Inflammatory macrophage treated with lipopolysaccharide for 4 hours (primary cell): Measurements from ENCODE around the gene SENP8.
"Not testable (repeated sequence)": the region's sequence is repeated elsewhere in the genome, so short reads cannot be mapped to it uniquely, and the experiment has no call there.

Source experiments
- DNase-seq: peaks from one replicate; pipeline ENCODE4 v3.0.0-alpha.2; 2020

The SENP8 gene

GRCh38 chr15:72156928-72157327 lies 38.7 kb downstream of the SENP8 start:
- DNase-seq: peak; percentile 68

GRCh38 chr15:72160696-72161245 lies 42.6 kb downstream of the SENP8 start:
- no peak for DNase-seq

DNA sequence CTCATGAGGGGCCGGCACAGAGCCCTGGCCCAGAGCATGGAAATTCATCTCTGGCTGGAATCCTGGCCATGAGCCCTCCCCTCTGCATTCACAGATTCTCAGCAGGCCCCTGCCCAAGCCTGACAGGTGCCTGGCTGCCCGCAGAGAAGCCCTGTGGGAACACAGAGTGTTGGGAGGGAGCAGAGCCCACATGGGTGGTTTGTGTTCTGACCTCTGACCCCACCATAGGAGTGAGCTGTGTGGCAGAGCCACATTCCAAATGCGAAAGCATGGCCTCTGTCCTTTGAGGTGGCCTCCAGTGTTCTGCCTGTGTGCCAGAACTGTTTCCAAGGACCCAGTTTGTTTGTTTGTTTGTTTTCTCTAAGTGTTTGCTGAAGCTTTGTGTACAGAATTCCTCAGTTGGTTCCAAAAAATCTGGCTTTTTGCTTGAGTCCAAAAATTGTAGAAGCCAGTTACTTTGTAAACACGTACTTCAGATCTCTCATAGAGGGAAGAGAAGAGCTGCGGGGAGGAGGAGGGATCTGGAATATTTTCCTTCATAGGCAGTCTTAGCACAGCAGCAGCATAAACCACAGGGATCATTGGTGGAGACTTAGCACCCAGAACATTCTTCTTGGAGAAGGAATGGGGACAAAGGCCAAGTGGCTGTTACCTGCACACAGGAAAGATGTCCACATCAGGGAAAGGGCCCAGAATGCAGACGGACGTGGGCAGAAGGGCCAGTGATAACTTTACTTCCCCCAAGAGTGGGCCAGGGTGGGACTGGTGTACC lies 43.3 kb downstream of the SENP8 start:
- no peak for DNase-seq

DNA sequence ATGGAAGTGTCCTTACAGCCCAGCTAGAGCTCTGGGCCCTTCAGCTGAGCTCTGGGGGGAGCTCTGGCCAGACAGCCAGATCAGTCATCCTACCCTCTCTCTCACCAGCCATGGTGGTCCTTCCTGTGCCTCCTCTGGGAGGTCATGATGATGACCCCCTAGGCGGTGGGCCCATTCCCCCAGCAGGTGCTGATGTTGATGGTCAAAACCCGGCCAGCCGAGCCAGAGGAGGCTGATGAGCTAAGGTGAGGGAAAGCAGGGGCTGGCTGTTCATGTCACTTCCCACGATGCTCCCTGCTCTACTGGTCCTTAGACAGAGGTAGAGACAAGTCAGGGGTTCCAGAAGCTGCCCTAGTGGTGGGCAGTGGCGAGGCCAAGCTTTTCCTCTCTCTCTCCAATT lies 44.4 kb downstream of the SENP8 start:
- DNase-seq: no peak

- DNase-seq: no peak
Measured at GRCh38 chr15:72163719-72164118, 45.5 kb downstream of the SENP8 start.

DNA sequence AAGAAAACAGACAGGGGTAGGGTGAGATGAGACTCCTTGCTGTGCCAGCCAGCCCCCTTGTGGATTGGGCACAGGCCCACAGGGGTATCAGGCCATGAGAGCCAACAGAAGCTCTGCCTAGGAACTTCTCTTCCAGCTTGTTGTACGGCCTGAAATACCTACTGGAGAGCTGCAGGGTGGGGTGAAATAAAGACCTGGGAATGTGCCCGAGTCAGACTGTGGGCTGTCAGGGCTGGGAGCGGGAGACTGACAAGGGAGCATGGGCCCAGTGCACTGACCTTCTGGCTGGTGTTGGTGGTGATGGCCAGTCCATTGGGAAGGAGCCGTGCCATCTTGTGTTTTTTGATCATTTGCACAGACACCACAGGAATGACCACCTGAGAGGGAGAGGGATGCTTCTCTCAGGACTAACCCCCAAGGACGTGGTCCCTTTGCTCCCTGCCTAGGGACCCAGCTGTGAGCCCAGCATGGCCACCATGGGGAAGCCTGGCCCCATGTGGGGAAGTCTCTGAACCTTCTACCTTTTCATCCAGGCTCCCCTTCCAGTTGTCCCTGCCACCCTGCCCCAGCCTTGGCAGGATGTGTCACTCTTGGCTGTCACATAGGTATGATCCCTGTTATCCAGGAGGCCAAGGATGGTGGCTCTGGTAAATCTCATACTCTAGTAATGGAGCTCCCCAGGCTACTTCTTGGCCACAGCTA lies 48.7 kb downstream of the SENP8 start:
- DNase-seq: no peak

- DNase-seq: no peak
Measured at GRCh38 chr15:72167445-72167844, 49.2 kb downstream of the SENP8 start.

GRCh38 chr15:72168131-72168807 lies 50.1 kb downstream of the SENP8 start:
- no peak for DNase-seq

DNA sequence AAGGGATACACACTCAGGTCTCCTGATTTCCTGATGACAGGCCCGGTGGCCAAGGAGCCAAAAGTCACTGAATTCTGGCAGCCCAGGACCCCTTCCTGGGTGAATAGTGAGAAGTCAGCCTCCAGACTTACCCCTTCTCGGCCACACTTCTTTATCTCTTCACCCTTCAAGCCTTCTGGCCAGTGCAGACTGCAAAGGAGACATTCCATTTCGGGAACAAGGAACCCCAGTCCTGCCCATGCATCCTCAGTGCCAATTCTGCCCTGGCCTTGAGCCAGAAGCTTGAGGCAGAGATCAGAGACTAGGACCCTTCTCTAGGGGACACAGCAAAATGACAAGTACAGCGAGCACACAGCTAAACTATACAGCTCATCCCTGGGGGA lies 50.6 kb downstream of the SENP8 start:
- DNase-seq: no peak

GRCh38 chr15:72169236-72169920 lies 51.2 kb downstream of the SENP8 start:
- no peak for DNase-seq

GRCh38 chr15:72169921-72170611 lies 51.9 kb downstream of the SENP8 start:
- DNase-seq: no peak

GRCh38 chr15:72170691-72171090 lies 52.5 kb downstream of the SENP8 start:
- no peak for DNase-seq

DNA sequence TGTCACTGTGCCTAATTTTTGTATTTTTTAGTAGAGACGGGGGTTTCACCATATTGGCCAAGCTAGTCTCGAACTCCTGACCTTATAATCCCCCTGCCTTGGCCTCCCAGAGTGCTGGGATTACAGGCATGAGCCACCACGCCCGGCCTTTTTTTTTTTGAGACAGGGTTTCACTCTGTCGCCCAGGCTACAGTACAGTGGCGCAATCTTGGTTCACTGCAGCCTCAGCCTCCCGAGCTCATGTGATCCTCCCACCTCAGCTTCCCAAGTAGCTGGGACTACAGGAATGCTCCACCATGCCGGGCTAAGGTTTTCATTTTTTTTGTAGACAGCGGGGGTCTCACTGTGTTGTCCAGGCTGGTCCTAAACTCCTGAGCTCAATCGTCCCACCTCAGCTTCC lies 53.8 kb downstream of the SENP8 start:
- not testable (repeated sequence) for DNase-seq

- DNase-seq: no peak
Measured at GRCh38 chr15:72172796-72173195, 54.6 kb downstream of the SENP8 start.

GRCh38 chr15:72173401-72173800 lies 55.2 kb downstream of the SENP8 start:
- DNase-seq: no peak

DNA sequence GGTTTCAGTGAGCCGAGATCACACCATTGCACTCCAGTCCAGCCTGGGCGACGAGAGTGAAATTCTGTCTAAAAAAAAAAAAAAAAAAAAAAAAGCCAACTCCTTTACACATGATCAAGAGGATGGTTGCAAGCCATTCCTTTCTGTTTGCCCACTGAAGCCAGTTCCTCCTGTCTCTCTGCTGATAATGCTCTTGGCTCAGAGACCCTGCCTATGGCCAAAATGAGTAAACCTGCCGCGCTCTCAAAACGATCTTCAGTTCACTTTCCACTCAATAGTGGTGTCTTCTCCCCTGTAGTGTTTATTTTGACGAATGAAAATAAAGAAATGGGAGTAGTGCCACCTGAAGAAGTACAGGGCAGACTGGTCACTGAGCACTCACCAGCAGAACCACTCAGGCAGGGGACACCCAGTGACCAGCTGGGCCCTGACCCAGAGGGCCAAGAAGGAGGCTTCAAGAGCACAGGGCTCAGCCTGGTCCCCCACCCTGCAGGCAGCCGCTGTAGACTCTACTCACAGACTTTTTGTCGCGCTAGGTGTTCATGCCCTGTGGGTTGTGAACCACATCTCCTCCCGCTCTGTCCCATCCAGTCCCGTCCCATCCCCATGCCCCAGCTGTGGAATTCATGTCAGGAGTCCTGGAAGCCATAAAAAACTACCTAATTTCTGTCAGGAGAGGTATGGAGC lies 55.8 kb downstream of the SENP8 start:
- no peak for DNase-seq

DNA sequence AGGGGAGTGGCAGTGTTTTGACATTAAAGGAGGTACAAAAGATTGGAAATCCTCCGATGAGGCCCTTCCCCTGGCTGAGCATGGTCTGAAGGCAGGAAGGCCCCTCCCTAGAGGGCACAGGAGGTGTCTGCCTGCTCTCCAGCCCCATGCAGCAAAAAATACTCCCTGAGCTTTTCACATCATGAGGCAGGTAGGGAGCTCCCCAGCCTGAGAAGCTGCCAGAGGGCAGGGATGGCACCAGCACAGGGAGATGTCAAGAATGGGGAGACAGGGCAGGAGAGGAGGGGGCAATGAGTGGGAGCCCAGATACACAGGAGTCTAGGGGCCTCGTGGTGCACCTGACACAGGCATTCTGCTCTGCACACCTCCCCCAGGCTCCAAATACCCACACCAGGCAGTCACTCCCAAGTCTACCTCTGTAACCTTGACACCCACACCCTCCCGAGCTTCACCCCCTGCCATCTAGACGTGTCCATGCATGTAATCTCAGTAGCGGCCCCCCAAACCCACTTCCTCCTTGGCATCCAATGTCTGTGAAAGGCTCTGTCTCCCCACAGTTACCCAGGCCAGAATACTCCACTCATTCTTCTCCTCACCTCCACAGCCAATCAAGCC lies 56.5 kb downstream of the SENP8 start:
- no peak for DNase-seq

DNA sequence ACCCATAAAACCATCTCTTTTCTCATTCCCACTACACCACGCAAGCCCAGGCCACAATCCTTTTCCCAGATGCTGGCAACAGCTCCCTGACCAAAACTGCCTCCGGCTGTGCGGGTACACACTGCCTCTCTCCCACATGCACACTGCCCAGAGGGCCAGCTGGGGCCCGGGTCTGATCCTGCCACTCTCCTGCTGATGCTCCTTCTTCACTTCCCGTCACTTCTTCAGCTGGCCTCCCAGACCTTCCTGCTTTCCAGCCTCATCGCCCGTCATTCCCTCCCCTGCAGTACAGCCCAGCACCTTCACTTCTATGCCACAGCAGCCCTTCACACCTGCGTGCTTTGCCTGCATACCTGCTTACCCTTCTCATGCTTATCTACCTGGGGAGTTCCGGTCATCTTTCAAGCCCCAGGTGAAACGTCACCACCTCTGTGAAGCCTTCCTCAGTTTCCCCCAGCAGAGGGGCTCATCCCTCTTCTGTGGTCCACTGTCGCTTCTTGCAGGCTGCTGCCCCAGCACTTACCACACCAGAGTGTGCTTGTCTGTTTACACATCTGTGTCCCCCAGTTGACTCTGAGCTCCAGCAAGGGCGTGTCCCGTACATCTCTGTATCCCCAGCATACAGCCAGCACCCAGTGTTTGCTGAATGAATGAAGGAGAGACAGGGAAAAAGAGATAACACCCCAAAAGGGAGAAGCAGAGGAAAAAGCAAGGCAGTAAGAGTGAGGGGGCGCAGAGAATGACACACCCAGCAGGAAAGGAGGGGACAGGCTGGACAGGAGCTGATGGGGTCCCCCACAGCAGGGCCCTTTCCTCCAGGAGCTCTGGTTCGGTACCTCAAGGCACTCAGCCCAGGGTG lies 57.2 kb downstream of the SENP8 start:
- DNase-seq: no peak

DNA sequence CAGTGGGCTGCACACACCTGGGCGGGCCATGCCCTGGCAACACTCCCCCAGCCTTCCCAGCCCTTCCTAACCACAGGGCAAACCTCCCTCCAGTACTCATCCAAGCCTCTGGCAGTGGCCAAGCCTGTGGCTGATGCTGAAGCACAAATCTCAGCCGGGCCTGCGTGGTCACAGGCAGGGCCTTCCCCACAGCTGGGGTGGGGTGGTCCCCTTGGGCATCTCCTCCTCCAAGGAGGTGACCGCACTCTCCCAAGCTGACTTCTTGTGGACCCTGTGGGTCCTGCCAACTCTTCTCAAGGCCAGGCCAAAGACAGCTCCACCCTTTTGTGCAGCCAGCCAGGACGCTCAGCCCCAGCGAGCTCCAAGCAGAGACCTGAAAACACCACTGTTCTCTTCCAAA lies 58.0 kb downstream of the SENP8 start:
- DNase-seq: no peak

GRCh38 chr15:72176743-72177142 lies 58.5 kb downstream of the SENP8 start:
- no peak for DNase-seq
